Fibroblast of skin of abdomen (primary cell): ENCODE results near the gene RANBP9. TPM values are rescaled to one million over a fixed set of nuclear protein-coding genes. Genes with fewer than 3 reads are reported as not detected.
A peak's percentile ranks its signal among the peaks of the same experiment; 100 is the strongest.

Experiments
- DNase-seq: peaks from one replicate; pipeline ENCODE4 v3.0.0-alpha.2; 2013
- polyA plus RNA-seq, 2 experiments: library from polyadenylated mRNA; unstranded; fragments of 120-200 nt; gene quantifications; one replicate each; pipeline ENCODE4 v1.2.1, GENCODE V29; 2013; ENCODE audit not compliant: insufficient read length in 2 of 2

The RANBP9 gene
- polyA plus RNA-seq (2013, experiment 1 of 2; ENCODE audit: insufficient read length), result 46.9 TPM
- 47.0 TPM for polyA plus RNA-seq (2013, experiment 2 of 2; ENCODE audit: insufficient read length)

GRCh38 chr6:13711733-13712598 lies at the start of gene RANBP9:
TSS of gene RANBP9 (minus strand) at chr6:13711835. CDS start at chr6:13711505, 330 bp downstream.
- DNase-seq, result peak; percentile 94

- DNase-seq, result peak; percentile 49
Observed at GRCh38 chr6:13760307-13761304, 49.0 kb upstream of the RANBP9 start.

- no peak for DNase-seq
Observed at GRCh38 chr6:13759025-13759424, 47.4 kb upstream of the RANBP9 start.

GRCh38 chr6:13754644-13755043 lies 43.0 kb upstream of the RANBP9 start:
- no peak for DNase-seq

GRCh38 chr6:13743736-13744127 lies 32.1 kb upstream of the RANBP9 start:
- DNase-seq, result no peak

- no peak for DNase-seq
Observed at GRCh38 chr6:13742961-13743735, 31.5 kb upstream of the RANBP9 start.

- DNase-seq, result no peak
Observed at GRCh38 chr6:13741365-13741764, 29.7 kb upstream of the RANBP9 start.

- DNase-seq, result no peak
Observed at GRCh38 chr6:13735031-13735430, 23.4 kb upstream of the RANBP9 start.

- DNase-seq, result peak; percentile 94
Observed at GRCh38 chr6:13733178-13733887, 21.7 kb upstream of the RANBP9 start.

- no peak for DNase-seq
Observed at GRCh38 chr6:13730704-13731103, 19.1 kb upstream of the RANBP9 start.

GRCh38 chr6:13729891-13730290 lies 18.3 kb upstream of the RANBP9 start:
- DNase-seq, result peak; percentile 86

GRCh38 chr6:13725570-13725969 lies 13.9 kb upstream of the RANBP9 start:
- DNase-seq, result no peak

GRCh38 chr6:13725052-13725451 lies 13.4 kb upstream of the RANBP9 start:
- no peak for DNase-seq

GRCh38 chr6:13724182-13724581 lies 12.5 kb upstream of the RANBP9 start:
- DNase-seq, result no peak

GRCh38 chr6:13722880-13723279 lies 11.2 kb upstream of the RANBP9 start:
- no peak for DNase-seq

GRCh38 chr6:13718123-13718458 lies 6.5 kb upstream of the RANBP9 start:
- no peak for DNase-seq

- DNase-seq, result no peak
Observed at GRCh38 chr6:13716955-13717295, 5.3 kb upstream of the RANBP9 start.

GRCh38 chr6:13716225-13716954 lies 4.8 kb upstream of the RANBP9 start:
- DNase-seq, result no peak

- no peak for DNase-seq
Observed at GRCh38 chr6:13715444-13715883, 3.8 kb upstream of the RANBP9 start.

- DNase-seq, result no peak
Observed at GRCh38 chr6:13712599-13712898, 914 bp upstream of the RANBP9 start.

- DNase-seq, result no peak
Observed at GRCh38 chr6:13711324-13711732, 307 bp downstream of the RANBP9 start.
